ENCODE results near the gene CBX2.

GRCh38 chr17:79758271-79758670 lies 19.7 kb upstream of the CBX2 start:
- TF ChIP-seq EZH2 (IDR thresholded peaks at IDR 0.05): no peak
- no peak for TF ChIP-seq POLR2AphosphoS5 (IDR thresholded peaks at IDR 0.05; ENCODE audit: borderline replicate concordance, low read depth, low read length)
